ENCODE data around the gene RDH5.
A peak's percentile ranks its signal among the peaks of the same experiment; 100 is the strongest.

Gene RDH5, protein sequence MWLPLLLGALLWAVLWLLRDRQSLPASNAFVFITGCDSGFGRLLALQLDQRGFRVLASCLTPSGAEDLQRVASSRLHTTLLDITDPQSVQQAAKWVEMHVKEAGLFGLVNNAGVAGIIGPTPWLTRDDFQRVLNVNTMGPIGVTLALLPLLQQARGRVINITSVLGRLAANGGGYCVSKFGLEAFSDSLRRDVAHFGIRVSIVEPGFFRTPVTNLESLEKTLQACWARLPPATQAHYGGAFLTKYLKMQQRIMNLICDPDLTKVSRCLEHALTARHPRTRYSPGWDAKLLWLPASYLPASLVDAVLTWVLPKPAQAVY

DNA sequence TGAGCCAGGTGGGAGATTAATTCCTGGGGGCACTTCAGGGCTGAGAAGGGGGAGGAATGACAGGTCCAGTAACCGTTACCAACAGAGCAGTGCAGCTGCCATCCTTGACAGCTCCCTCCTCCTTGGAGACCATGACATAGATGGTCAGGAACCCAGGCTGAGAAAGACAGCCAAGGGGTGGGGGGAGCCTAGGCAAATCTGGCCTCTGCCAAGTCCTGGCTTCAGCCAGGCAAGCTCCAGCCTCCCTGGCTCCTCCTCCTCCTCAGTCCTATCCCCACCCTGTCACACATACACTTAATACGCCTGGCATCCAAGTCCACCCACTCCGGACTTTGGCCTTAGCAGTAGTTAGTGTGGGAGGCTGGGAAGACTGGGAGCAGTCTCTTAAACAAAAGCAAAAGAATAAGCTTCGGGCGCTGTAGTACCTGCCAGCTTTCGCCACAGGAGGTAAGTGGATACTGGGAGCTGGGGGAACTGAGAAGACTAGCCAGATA lies at the start of gene RDH5:
Gene RDH5, plus strand, starts transcription at position 323 of the 494 bp plus-strand sequence. CDS start 792 bp downstream, outside the sequence.
- in situ Hi-C loops (cut with MboI; ENCODE audit: low pct_unique_long_range_greater_than_20kb, low sequenced_read_pairs): no loop called here
- DNase-seq: no peak

DNA sequence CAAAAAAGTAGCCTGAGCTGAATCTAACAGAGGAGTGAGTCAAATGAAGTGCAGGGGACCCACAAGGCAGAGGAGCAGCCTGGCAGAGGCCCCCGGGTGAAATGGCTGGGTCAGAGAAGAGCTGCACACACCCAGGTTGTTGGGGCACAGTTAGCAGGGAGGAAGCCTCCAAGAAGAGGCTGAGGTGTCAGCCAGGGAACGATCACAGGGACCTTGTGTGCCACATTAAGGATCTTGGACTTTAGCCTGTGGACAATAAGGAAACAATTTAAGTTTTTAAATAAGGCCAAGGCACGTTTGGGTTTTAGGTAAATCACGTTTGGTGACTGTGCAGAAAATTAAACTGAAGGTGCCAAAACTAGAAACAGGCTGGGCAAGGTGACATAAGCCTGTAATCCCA lies 48.4 kb upstream of the RDH5 start:
- in situ Hi-C loops (cut with MboI; ENCODE audit: low pct_unique_long_range_greater_than_20kb, low sequenced_read_pairs): no loop called here
- no peak for DNase-seq

DNA sequence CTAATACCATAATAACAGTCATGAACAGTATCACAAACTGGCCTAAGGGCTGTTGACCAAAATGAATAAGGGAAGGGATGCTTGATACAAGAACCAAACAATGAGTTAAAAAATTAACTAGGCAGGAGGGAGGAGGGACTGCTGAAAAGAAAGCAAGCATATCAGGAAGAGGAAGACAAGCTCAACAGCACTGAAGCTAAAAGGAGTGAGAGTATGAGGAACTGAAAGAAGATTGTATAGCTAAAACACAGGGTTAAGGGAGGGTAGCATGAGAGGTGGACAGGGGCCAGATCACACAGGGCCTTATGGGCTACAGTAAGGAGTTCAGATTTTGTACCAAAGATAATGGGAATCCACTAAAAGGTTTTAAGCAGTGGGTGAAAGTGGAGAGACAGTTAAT lies 46.6 kb upstream of the RDH5 start:
- peak; percentile 41 for DNase-seq
- in situ Hi-C loops (cut with MboI; ENCODE audit: low pct_unique_long_range_greater_than_20kb, low sequenced_read_pairs): no loop called here

DNA sequence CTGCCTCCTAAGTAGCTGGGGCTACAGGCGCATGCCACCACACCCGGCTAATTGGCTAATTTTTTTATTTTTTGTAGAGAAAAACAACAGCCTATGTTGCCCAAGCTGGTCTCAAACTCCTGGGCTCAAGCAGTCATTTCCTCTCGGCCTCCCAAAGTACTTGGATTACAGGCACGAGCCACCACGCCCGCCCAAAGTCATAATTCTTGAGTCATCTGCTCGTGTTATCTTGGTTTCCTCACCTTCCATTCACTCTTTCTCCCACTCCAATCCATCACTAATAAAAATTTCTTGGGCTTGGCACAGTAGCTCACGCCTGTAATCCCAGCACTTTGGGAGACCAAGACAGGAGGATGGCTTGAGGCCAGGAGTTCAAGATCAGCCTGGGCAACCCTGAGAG lies 44.5 kb upstream of the RDH5 start:
- DNase-seq: no peak
- in situ Hi-C loops (cut with MboI; ENCODE audit: low pct_unique_long_range_greater_than_20kb, low sequenced_read_pairs): no loop called here

DNA sequence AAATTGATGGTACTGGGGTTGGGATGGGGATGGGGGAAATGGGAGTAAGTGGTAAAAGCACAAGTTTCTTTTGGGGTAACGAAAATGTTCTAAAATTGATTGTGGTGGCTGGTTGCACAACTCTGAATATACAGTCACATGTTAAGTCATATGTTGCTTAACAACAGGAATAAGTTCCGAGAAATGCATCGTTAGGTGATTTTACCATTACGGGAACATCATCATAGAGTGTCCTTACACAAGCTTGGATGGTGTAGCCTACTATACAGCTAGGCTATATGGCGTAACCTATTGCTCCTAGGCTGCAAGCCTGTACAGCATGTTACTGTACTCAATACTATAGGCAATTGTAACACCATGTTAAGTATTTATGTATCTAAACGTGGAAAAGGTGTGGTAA lies 43.5 kb upstream of the RDH5 start:
- in situ Hi-C loops (cut with MboI; ENCODE audit: low pct_unique_long_range_greater_than_20kb, low sequenced_read_pairs): no loop called here
- DNase-seq: no peak

DNA sequence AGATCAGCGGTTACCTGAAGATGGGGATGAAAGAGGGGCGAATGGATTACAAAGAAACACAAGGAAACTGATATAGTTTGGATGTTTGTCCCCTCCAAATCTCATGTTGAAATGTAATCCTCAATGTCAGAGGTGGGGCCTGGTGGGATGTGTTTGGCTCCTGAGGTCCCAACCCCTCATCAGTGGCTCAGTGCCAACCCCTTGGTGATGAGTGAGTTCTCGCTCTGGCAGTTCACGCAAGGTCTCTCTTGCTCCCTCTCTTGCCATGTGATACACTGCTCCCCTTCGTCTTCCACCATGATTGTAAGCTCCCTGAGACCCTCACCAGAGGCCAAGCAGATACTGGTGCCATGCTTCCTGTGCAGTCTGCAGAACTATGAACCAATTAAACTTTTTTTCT lies 40.5 kb upstream of the RDH5 start:
- no peak for DNase-seq
- in situ Hi-C loops (cut with MboI; ENCODE audit: low pct_unique_long_range_greater_than_20kb, low sequenced_read_pairs): no loop called here

DNA sequence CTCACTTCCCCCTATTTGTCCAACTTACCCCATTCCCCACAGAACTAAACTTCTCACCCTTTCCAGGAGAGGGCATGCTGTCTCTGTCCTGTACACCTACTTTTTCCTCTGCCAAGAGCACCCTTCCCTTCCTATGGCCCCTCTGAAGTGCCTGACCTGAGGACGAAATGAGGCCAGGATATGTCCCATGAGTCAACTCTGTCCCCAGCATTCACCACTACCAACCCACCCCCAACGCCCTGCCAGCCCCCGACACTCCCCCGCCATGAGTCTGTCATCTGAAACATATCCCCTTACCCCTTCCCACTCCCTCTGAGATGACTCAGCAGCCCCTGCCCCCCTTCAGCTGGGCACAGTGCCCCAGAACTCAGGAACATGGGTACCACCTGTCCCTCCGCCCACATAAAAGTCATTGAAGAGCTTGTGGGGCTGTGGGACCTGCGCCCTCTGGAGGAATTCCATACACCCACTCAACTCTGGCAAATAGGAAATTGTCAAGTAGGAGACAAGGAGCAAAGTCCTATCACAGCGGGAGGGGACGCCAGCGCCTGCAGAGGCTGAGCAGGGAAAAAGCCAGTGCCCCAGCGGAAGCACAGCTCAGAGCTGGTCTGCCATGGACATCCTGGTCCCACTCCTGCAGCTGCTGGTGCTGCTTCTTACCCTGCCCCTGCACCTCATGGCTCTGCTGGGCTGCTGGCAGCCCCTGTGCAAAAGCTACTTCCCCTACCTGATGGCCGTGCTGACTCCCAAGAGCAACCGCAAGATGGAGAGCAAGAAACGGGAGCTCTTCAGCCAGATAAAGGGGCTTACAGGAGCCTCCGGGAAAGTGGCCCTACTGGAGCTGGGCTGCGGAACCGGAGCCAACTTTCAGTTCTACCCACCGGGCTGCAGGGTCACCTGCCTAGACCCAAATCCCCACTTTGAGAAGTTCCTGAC lies 38.8 kb upstream of the RDH5 start:
- in situ Hi-C loops (cut with MboI; ENCODE audit: low pct_unique_long_range_greater_than_20kb, low sequenced_read_pairs): no loop called here
- DNase-seq: peak; percentile 84

DNA sequence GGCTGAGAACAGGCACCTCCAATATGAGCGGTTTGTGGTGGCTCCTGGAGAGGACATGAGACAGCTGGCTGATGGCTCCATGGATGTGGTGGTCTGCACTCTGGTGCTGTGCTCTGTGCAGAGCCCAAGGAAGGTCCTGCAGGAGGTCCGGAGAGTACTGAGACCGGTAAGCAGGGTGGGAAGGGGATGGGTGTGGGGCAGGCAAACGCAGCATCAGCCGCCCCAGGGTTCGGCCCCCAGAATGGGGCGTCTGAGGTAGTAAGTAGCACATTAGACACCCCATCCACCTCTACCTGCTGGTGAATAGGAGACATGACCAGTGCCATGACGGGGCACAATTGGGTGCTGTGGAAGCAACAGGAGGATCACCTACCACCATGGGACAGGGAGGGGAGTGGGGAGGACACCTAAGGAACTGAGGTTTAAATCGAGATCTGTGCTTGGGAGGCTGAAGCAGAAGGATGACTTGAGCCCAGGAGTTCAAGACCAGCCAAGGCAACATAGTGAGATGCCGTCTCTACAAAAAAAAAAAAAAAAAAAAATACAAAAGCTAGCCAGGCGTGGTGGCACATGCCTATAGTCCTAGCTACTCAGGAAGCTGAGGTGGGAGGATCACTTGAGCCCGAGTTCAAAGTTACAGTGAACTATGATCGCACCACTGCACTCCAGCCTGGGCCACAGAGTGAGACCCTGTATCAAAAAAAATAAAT lies 38.0 kb upstream of the RDH5 start:
- DNase-seq: peak; percentile 36
- in situ Hi-C loops (cut with MboI; ENCODE audit: low pct_unique_long_range_greater_than_20kb, low sequenced_read_pairs): no loop called here

DNA sequence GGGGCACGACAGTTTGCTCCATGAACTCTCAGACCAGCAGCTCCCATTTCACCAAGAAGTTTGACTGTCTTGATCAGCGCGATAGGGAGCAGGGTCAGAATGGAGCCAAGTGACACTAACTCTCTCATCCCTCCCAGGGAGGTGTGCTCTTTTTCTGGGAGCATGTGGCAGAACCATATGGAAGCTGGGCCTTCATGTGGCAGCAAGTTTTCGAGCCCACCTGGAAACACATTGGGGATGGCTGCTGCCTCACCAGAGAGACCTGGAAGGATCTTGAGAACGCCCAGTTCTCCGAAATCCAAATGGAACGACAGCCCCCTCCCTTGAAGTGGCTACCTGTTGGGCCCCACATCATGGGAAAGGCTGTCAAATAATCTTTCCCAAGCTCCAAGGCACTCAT lies 36.5 kb upstream of the RDH5 start:
- DNase-seq: no peak

DNA sequence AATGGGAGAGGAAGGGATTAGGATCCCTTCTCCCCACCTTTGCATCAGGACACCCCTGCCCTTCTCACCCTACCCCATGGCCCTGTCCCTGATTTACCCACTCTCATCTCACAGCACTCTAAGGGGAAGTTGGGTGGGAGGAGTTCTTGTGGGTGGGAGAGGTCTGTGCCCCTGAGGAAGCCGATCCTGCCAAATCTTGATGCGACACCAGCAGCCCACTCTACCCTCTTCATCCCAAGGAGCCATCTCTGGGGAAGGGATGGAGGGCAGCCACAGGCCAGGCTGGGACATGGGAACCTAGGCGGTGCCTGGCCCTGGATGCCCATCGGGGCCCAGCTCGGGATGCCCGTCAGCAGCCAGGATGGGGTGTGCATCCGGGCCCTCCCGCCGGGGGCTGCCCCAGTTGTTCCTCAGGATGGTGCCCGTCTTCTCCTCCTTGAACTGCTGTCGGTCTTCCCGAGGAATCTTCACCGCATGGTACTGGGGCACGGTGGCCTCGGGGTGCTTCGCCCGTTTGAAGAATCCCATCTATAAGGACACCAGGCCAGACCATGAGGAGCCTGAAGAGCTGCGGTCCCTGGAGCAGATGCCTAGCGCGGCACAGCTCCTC lies 35.3 kb upstream of the RDH5 start:
- no peak for DNase-seq
- in situ Hi-C loops (cut with MboI; ENCODE audit: low pct_unique_long_range_greater_than_20kb, low sequenced_read_pairs): no loop called here

More for the DNA sequence above, 36.5 kb upstream of the RDH5 start:
- in situ Hi-C loops (cut with MboI; ENCODE audit: low pct_unique_long_range_greater_than_20kb, low sequenced_read_pairs): no loop called here

DNA sequence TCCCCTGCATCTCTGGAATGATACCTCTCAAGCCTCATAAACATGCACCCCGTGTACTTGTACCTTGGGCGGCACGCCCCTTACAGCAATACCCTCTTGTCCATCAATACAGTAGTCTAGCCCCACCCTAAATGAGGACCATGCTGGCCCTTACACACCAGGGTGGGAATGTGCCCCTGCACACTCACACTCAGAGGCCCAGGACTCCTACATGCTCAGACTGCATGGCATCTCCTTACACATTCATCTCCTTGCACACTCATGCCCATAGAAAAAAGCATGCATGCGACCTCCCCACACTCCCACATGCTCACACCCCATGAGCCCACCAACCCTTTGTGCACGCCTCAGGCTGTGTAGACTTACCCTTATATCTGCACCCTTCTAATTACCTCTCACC lies 34.5 kb upstream of the RDH5 start:
- no peak for DNase-seq
- in situ Hi-C loops (cut with MboI; ENCODE audit: low pct_unique_long_range_greater_than_20kb, low sequenced_read_pairs): no loop called here

DNA sequence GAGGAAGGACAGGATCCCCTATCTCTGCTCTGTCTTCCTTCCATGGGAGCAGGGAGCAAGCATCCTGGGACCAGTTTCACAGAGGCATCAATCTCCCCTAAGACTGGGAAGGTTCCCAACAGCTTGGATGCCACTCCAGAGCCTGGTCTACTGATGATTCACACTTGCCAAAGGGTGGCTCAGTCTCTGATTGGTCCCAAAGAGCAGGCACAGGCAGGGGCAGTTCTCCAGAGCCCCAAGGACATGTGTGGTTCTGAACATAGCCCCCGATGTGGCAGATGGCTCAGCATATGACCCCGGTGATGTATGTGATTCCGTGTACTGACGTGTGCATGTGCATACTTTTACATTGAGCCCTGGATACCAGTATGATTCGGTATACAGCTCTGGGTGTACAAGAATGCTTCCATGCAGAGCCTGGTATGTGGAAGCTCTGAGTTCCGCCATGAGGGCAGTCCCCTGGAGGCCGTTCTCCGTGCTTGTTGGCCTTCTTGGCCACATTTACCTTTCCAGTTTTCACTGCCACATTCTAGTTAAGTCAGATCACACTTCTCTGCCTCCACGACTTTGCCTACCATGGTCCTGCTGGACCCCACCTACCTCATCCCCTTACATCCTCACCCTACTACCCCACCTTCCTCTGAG lies 33.7 kb upstream of the RDH5 start:
- in situ Hi-C loops (cut with MboI; ENCODE audit: low pct_unique_long_range_greater_than_20kb, low sequenced_read_pairs): no loop called here
- no peak for DNase-seq

DNA sequence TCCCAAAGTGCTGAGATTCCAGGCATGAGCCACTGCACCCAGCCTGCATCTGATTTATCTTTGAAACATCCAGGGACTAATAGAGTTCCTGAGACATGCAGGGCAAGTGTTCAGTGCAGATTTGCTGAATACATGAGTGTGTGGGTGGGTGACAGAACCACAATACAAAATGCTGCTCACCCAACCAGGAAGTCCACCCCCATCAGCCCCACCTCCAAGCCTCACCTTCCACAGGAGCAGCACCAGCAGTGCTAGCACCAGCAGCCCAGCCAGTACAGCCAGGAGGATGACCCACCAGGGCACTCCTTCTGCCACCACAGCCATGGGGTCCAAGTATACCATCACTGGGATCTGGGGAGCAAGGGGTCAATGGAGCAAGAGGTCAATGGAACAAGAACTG lies 32.4 kb upstream of the RDH5 start:
- in situ Hi-C loops (cut with MboI; ENCODE audit: low pct_unique_long_range_greater_than_20kb, low sequenced_read_pairs): no loop called here

DNA sequence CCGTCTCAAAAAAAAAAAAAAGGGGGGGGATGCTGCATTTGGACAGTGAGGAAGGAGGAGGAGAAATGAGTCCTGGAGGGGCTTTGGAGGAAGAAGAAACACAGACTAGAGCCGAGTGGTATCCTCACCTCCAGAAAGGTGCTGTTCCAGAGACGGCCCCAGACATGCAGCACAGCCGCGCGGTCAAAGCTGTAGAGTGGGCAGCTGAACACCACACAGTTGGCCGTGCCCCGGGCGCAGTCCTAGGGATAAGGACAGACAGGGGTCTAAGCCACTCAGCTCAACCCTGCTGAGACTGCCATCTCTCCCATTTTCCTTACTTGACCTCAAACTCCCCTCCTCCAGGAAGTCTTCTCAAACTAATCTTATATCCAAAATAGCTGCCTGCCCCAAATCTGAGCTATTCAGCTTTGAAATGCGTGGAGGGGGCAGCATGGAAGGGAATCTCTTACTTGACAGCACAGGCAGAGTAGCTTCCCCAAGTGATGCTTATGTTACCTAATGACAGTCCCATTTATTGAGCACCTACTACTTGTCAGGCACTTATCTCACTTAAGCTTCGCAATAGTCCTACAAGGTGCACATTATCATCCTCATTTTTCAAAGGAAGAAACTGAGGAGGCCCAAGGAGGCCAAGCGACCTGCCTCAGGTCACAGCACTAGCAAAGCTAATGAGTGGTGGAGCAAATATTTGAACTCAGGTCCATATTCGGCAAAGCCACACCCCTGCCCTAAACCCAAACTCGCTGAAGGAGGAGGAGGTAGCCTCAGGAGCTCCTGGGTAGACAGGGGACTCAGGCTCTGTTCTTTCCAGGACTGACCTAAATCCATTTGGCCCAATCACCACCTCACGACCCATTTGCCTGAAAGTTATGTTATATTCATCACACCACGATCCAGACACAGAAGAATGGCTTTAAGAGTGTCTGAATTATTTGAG lies 31.2 kb upstream of the RDH5 start:
- in situ Hi-C loops (cut with MboI; ENCODE audit: low pct_unique_long_range_greater_than_20kb, low sequenced_read_pairs): no loop called here
- DNase-seq: no peak

More for the DNA sequence above, 32.4 kb upstream of the RDH5 start:
- no peak for DNase-seq

DNA sequence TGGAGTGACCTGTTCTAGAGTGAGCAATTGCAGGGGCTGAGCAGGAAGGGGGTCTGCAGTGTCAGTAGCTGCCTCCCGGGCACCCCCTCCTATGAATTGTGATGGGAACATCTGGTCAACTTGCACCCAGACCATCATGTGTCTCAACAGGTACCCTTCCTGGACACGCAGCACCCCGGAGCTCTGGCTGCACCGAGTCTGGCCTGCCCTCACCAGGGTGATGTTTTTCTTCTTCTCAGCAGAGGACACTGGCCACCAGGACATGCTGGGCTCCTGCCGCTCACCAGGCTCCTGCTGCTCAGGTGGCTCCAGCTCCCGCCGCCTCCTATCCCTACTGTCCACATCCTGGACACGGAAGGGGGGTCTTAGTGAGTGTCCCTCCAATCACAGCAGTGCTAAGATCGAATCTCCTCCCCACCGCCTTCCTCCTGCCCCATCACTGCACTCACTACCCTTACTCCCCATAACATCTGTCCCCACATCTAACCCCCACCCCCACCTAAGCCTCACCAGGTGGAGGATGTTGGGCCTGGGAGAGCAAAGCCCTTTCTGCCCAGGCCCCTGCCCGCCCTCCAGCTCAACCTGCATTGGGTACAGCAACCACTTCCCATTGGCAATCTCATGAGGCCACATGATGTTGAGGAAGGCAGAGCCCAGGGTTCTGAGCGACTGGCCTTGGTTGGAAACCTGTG lies 27.4 kb upstream of the RDH5 start:
- in situ Hi-C loops (cut with MboI; ENCODE audit: low pct_unique_long_range_greater_than_20kb, low sequenced_read_pairs): no loop called here
- no peak for DNase-seq

DNA sequence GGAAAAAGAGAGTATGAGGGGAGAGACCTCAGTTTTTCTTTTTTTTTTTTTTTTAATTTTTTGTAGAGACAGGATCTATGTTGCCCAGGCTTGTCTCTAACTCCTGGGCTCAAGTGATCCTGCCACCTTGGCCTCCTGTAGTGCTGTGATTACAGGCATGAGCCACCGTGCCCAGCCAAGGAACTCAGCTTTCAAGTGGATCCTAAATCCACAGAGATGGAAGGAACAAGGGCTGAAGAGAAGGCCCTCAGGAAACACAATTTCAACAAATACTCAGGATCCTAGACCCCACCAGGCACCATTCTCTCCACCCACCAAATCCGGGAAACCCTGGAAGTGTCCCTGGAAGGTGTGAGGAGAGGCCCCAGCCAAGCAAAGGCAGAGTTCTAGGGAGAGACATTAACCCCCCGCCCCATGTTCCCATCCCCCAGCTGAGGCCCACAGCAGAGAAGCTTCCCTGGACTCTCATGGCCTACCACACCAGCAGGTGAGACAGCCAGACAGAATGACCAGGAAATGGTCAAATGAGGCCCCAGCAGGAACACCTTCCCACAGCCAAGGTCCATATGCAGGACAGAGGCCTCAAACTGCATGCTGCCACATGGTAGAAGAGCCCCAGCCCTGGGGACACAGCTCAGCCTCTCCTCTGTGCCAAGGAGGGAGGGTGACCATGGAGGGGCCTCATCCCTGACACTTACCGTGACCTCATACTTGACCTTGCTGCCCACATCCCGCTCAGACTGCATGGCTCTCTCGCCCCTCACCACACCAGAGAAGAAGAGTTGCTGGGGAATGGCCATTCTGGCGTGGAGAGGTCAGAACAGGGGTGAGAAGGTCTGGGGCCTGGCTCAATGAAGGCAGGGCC lies 26.6 kb upstream of the RDH5 start:
- in situ Hi-C loops (cut with MboI; ENCODE audit: low pct_unique_long_range_greater_than_20kb, low sequenced_read_pairs): no loop called here
- DNase-seq: no peak

Measured in KBM-7 (cell line).